IMR-90 (cell line): ENCODE results near the gene TCEA2.

Experiments used
- CEBPB ChIP-seq: IDR thresholded peaks from 2 replicates; pipeline ENCODE4 v1.6.1; 2012; ENCODE audit warnings: low read depth, low read length, improper control_type of control experiment
- CTCF ChIP-seq: conservative IDR thresholded peaks from 2 replicates; pipeline ENCODE4 v1.5.1; 2012; ENCODE audit warnings: mild to moderate bottlenecking, low read depth, low read length, improper control_type of control experiment
- POLR2A ChIP-seq: IDR thresholded peaks from 2 replicates; pipeline ENCODE4 v1.6.1; 2012; ENCODE audit warnings: mild to moderate bottlenecking, low read depth, low read length
- USF2 ChIP-seq: fragments of 150-350 bp; IDR thresholded peaks from 2 replicates; pipeline ENCODE4 v1.6.1; 2017; ENCODE audit warnings: mild to moderate bottlenecking, antibody characterized with exemption, low read length, low read depth

GRCh38 chr20:64021124-64021975 lies 41.6 kb upstream of the TCEA2 start:
- TF ChIP-seq POLR2A (no peak), CTCF (no peak), CEBPB (no peak), USF2 (no peak)
